Measurements from ENCODE around the gene SPTBN1. TPM values are rescaled to one million over a fixed set of nuclear protein-coding genes. Genes with fewer than 3 reads are reported as not detected.
A peak's percentile ranks its signal among the peaks of the same experiment; 100 is the strongest.

The SPTBN1 gene
- total and polyA plus RNA-seq, 2 of the 13 experiments (the other 11 are each of a cell fraction or from before 2014, with no cell fraction given): 123 to 299 TPM

GRCh38 chr2:54615832-54616534 lies 159.9 kb downstream of the SPTBN1 start:
- no TSS peak for BruUV-seq (replicated peaks)
- no peak for DNase-seq (ENCODE audit: low spot score)
- Histone ChIP-seq H3K4me2 (ENCODE audit: low read depth, low read length) (no peak overlapping the region), H3K27ac (ENCODE audit: extremely low read length, insufficient read depth, low read length) (no peak overlapping the region), H3K9me3 (ENCODE audit: low read length) (no peaks in the 10 kb centered on the region), H3K4me3 (replicated peaks in 1 of 3; ENCODE audit: insufficient read depth in 1 of 3, low read depth in 2 of 3, low read length in 3 of 3) (no peak overlapping the region), H3K9ac (ENCODE audit: insufficient read depth, low read depth, low read length) (no peak overlapping the region), H3K36me3 (replicated peaks in 1 of 2; ENCODE audit: control insufficient read depth in 1 of 2, insufficient read depth in 2 of 2, low read length in 2 of 2) (peaks cover 53 to 93% of the 10 kb centered on the region in 2 experiments), H3K79me2 (ENCODE audit: insufficient read depth, low read length) (peaks cover 68% of the 10 kb centered on the region), H4K20me1 (ENCODE audit: insufficient read depth, low read length) (peaks cover 24% of the 10 kb centered on the region), H2AFZ (ENCODE audit: low read length) (no peak overlapping the region), H3K4me1 (ENCODE audit: insufficient read depth, low read length) (peaks cover 91% of the 10 kb centered on the region), H3K27me3 (ENCODE audit: control insufficient read depth in 1 of 2, insufficient read depth in 2 of 2, low read length in 2 of 2) (no peaks in the 10 kb centered on the region)
- FAIRE-seq: no peak
- ChIA-PET POLR2A (interaction anchor here (0.8 to 0.9 kb wide), 2 partner anchors 20 to 83 kb away, joined by 3 read pairs; no protein-coding TSS in a partner anchor), CTCF (ENCODE audit: low intra/inter-chr PET ratio, low total read pairs) (no interaction called here)
- 98% methylated on average over 5 of the region's 5 CpGs for WGBS (ENCODE audit: low lambda C conversion rate)
- in situ Hi-C loops (cut with HindIII; ENCODE audit: extremely low pct_ligation_motif_present, low pct_unique_long_range_greater_than_20kb) (no loop called here), intact Hi-C loops (cut with micrococcal nuclease; ENCODE audit: unreplicated experiment) (loop anchor here (5.0 kb wide), 1 partner anchor 54 kb away; no protein-coding TSS in a partner anchor)
- no peak for ATAC-seq
- TF ChIP-seq TFDP1 (CRISPR knock-in tag; IDR thresholded peaks at IDR 0.05; ENCODE audit: borderline replicate concordance) (no peak), RBM22 (optimal IDR thresholded peaks at IDR 0.05; ENCODE audit: low read length) (peak; percentile 95)

GRCh38 chr2:54617409-54617808 lies 161.3 kb downstream of the SPTBN1 start:
- no peaks in the 10 kb centered on the region for H3K27me3 ChIP-seq (ENCODE audit: control insufficient read depth in 1 of 2, insufficient read depth in 2 of 2, low read length in 2 of 2)
- 62% methylated on average over 7 of the region's 7 CpGs for WGBS (ENCODE audit: low lambda C conversion rate)
- no peak overlapping the region for H3K4me3 ChIP-seq (replicated peaks in 1 of 3; ENCODE audit: insufficient read depth in 1 of 3, low read depth in 2 of 3, low read length in 3 of 3)
- FAIRE-seq (no peak), ATAC-seq (no peak), DNase-seq (ENCODE audit: low spot score) (no peak)
- ChIA-PET CTCF (ENCODE audit: low intra/inter-chr PET ratio, low total read pairs) (no interaction called here), POLR2A (interaction anchor here (2.1 kb wide), 1 partner anchor 8 kb away, joined by 6 read pairs; no protein-coding TSS in a partner anchor)
- H3K9me3 ChIP-seq (ENCODE audit: low read length): no peaks in the 10 kb centered on the region
- intact Hi-C loops (cut with micrococcal nuclease; ENCODE audit: unreplicated experiment): loop anchor here (5.0 kb wide), 1 partner anchor 55 kb away; no protein-coding TSS in a partner anchor
- H3K9ac ChIP-seq (ENCODE audit: insufficient read depth, low read depth, low read length): no peak overlapping the region
- H3K4me1 ChIP-seq (ENCODE audit: insufficient read depth, low read length): peaks cover 79% of the 10 kb centered on the region
- in situ Hi-C loops (cut with HindIII; ENCODE audit: extremely low pct_ligation_motif_present, low pct_unique_long_range_greater_than_20kb): no loop called here
- H3K79me2 ChIP-seq (ENCODE audit: insufficient read depth, low read length): peaks cover 61% of the 10 kb centered on the region
- no peak overlapping the region for H2AFZ ChIP-seq (ENCODE audit: low read length)
- peaks cover 12% of the 10 kb centered on the region for H4K20me1 ChIP-seq (ENCODE audit: insufficient read depth, low read length)
- H3K4me2 ChIP-seq (ENCODE audit: low read depth, low read length): no peak overlapping the region
- H3K27ac ChIP-seq (ENCODE audit: extremely low read length, insufficient read depth, low read length): peak overlapping the region; percentile 81
- no TSS peak for BruUV-seq (replicated peaks)
- peaks cover 63 to 97% of the 10 kb centered on the region in 2 experiments for H3K36me3 ChIP-seq (replicated peaks in 1 of 2; ENCODE audit: control insufficient read depth in 1 of 2, insufficient read depth in 2 of 2, low read length in 2 of 2)
- no peak for TF ChIP-seq ZNF562 (CRISPR knock-in tag; IDR thresholded peaks at IDR 0.05; ENCODE audit: borderline replicate concordance)
- no peak for TF ChIP-seq TFAP4 (IDR thresholded peaks at IDR 0.05; ENCODE audit: borderline replicate concordance, low read depth)
- no peak for TF ChIP-seq TFDP1 (CRISPR knock-in tag; IDR thresholded peaks at IDR 0.05; ENCODE audit: borderline replicate concordance)
- TF ChIP-seq ZNF788 (CRISPR knock-in tag; IDR thresholded peaks at IDR 0.05; ENCODE audit: borderline replicate concordance): no peak
- no peak for TF ChIP-seq ZNF274 (CRISPR knock-in tag; IDR thresholded peaks at IDR 0.05)
- TF ChIP-seq ZNF850 (CRISPR knock-in tag; conservative IDR thresholded peaks at IDR 0.05): no peak
- TF ChIP-seq GATAD2A (CRISPR knock-in tag; IDR thresholded peaks at IDR 0.05): peak; percentile 85
- TF ChIP-seq JUND (CRISPR knock-in tag; IDR thresholded peaks at IDR 0.05): no peak
- TF ChIP-seq FOXA3 (CRISPR knock-in tag; IDR thresholded peaks at IDR 0.05): peak; percentile 79
- no peak for TF ChIP-seq HMGXB4 (CRISPR knock-in tag; IDR thresholded peaks at IDR 0.05; ENCODE audit: borderline replicate concordance in 1 of 2, low read depth in 1 of 2)
- TF ChIP-seq ZC3H13 (CRISPR knock-in tag; IDR thresholded peaks at IDR 0.05): no peak
